Smooth muscle cell (in vitro differentiated cells): Measurements from ENCODE around the gene RPS15. TPM values are rescaled to one million over a fixed set of nuclear protein-coding genes. Genes with fewer than 3 reads are reported as not detected.

ENCODE experiments used
- DNase-seq: peaks from one replicate; lab custom pipeline; 2025; ENCODE audit not compliant: unreplicated experiment; lab: John Stamatoyannopoulos, UW
- H2AFZ ChIP-seq: fragments of 200-600 bp; sonication (generic); 2 replicates; pipeline ENCODE4 v1.6.0; 2016; ENCODE audit warnings: antibody characterized with exemption, low read depth, mild to moderate bottlenecking
- H3F3A ChIP-seq: fragments of 200-600 bp; sonication (generic); 2 replicates; pipeline ENCODE4 v1.6.0; 2017; ENCODE audit warnings: antibody characterized with exemption, low read depth
- H3K27ac ChIP-seq: fragments of 200-600 bp; sonication (generic); 2 replicates; pipeline ENCODE4 v1.5.1; 2016; ENCODE audit warnings: low read depth, mild to moderate bottlenecking
- H3K27me3 ChIP-seq: fragments of 200-600 bp; sonication (generic); 2 replicates; pipeline ENCODE4 v1.6.1; 2016; ENCODE audit warnings: low read depth, mild to moderate bottlenecking
- H3K36me3 ChIP-seq: fragments of 200-600 bp; sonication (generic); 2 replicates; pipeline ENCODE4 v1.5.1; 2016; ENCODE audit warnings: low read depth
- H3K4me1 ChIP-seq: fragments of 200-600 bp; sonication (generic); 2 replicates; pipeline ENCODE4 v1.5.1; 2016; ENCODE audit warnings: low read depth
- H3K4me2 ChIP-seq: fragments of 200-600 bp; sonication (generic); 2 replicates; pipeline ENCODE4 v1.6.0; 2016; ENCODE audit warnings: mild to moderate bottlenecking
- H3K4me3 ChIP-seq: fragments of 200-600 bp; sonication (generic); 2 replicates; pipeline ENCODE4 v1.5.1; 2016; ENCODE audit warnings: mild to moderate bottlenecking
- H3K79me2 ChIP-seq: fragments of 200-600 bp; sonication (generic); 2 replicates; pipeline ENCODE4 v1.6.0; 2016; ENCODE audit warnings: low read depth, mild to moderate bottlenecking
- H3K9ac ChIP-seq: fragments of 200-600 bp; sonication (generic); 2 replicates; pipeline ENCODE4 v1.6.0; 2016; ENCODE audit warnings: low read depth
- H3K9me3 ChIP-seq: fragments of 200-600 bp; sonication (generic); replicated peaks from 2 replicates; pipeline ENCODE4 v1.5.1; 2016; ENCODE audit warnings: low read depth
- H4K20me1 ChIP-seq: fragments of 200-600 bp; sonication (generic); 2 replicates; pipeline ENCODE4 v1.6.0; 2016; ENCODE audit warnings: low read depth
- CTCF ChIP-seq: fragments of 200-600 bp; sonication (generic); IDR thresholded peaks from 2 replicates; pipeline ENCODE4 v1.5.1; 2017; ENCODE audit warnings: borderline replicate concordance, mild to moderate bottlenecking, antibody characterized with exemption; ENCODE audit not compliant: insufficient read depth, poor library complexity, severe bottlenecking
- WGBS: methylation state at CpG from one replicate; pipeline ENCODE4 v1.1.7; 2016; ENCODE audit warnings: low lambda C conversion rate; 5-methylcytosine and 5-hydroxymethylcytosine counted together
- polyA plus RNA-seq: library from polyadenylated mRNA; unstranded; fragments of >200 nt; fragmentation: Nextera tagmentation; extraction: Ambion mirVana; gene quantifications from 2 replicates; pipeline ENCODE4 v1.2.1, GENCODE V29; 2016
- total RNA-seq: library from RNA; depleted of rRNA; stranded (reverse); fragments of >200 nt; gene quantifications from 2 replicates; pipeline ENCODE4 v1.2.3, GENCODE V29; 2014

The RPS15 gene
- total and polyA plus RNA-seq, 2 experiments from 2014 or later, result 1,180 to 2,744 TPM

- DNase-seq, result no peak
- Histone ChIP-seq H3K27me3 (peaks cover 84% of the 10 kb centered on the region), H3K4me3 (no peak overlapping the region), H3K4me2 (no peak overlapping the region), H3K27ac (no peak overlapping the region), H3K36me3 (no peaks in the 10 kb centered on the region), H2AFZ (no peak overlapping the region), H3F3A (no peaks in the 10 kb centered on the region), H4K20me1 (peaks cover 11% of the 10 kb centered on the region), H3K9ac (no peak overlapping the region), H3K4me1 (peaks cover 11% of the 10 kb centered on the region), H3K79me2 (no peaks in the 10 kb centered on the region), H3K9me3 (no peaks in the 10 kb centered on the region)
- no peak for TF ChIP-seq CTCF
- 85% methylated on average over 28 of the region's 30 CpGs for WGBS
Observed at GRCh38 chr19:1452802-1453524, 14.8 kb downstream of the RPS15 start.

DNA sequence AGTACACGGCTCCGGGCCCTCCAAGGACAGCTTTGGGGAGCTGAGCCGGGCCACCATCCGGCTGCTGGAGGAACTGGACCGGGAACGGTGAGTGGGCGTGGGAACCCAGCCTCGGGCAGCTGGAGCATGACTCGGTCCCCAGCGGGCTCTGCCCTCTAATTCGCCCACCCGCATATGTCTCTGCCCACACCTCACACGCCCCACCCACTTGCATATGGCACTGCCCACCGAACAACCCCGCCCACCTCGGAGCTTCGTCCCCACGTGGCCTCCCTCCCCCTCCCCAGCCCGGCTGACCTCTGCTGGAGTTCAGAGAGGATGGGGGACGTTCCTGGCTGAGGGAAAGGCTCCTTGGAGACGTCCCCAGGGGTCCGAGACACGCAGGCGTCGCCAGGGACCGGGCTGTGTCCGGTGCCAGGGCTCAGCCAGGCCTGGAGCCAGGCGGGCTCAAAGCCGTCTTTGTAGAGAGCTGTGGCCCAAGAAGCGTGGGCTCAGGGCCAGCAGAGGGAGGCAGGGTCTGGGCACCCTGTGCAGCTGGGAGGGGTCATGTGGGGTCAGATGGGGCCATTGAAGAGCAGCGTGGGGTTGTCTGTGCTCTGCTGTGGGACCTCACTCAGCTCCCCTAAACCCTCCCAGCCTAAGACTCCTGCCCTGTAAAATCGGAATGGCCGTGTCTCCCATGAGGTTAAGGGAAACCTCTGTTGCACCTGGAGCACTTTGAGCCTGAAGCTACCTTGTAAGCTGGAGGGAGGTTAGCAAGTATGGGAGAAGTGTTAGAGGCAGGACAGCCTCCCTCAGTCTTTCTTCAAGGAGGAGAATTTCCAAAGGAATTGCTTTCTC, 15.5 kb downstream of the RPS15 start:
- peaks cover 14% of the 10 kb centered on the region for H4K20me1 ChIP-seq
- no peak overlapping the region for H3K4me3 ChIP-seq
- no peaks in the 10 kb centered on the region for H3K79me2 ChIP-seq
- H3K9ac ChIP-seq, result no peak overlapping the region
- H3K4me2 ChIP-seq, result no peak overlapping the region
- DNase-seq, result no peak
- WGBS, result 61% methylated on average over 23 of the region's 33 CpGs
- H3K36me3 ChIP-seq, result no peaks in the 10 kb centered on the region
- H3K4me1 ChIP-seq, result peaks cover 11% of the 10 kb centered on the region
- peaks cover 79% of the 10 kb centered on the region for H3K27me3 ChIP-seq
- H3F3A ChIP-seq, result no peaks in the 10 kb centered on the region
- TF ChIP-seq CTCF, result no peak
- no peak overlapping the region for H3K27ac ChIP-seq
- H2AFZ ChIP-seq, result no peak overlapping the region
- no peaks in the 10 kb centered on the region for H3K9me3 ChIP-seq

DNA sequence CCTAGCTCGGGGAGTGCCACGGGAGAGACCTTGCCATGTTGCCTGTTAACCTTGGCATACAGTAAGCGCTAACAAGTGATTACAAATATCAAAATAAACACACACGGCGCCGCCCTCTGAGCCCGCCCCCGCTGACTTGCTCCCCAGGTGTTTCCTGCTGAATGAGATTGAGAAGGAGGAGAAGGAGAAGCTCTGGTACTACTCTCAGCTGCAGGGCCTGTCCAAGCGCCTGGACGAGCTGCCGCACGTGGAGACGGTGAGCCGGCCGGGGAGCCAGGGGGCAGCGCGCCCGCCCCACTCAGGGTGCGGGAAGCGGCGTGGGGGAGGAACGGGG, 16.8 kb downstream of the RPS15 start:
- DNase-seq, result no peak
- Histone ChIP-seq H2AFZ (no peak overlapping the region), H3K36me3 (no peaks in the 10 kb centered on the region), H3K4me3 (no peak overlapping the region), H3K9me3 (no peaks in the 10 kb centered on the region), H3K9ac (no peak overlapping the region), H4K20me1 (peaks cover 24% of the 10 kb centered on the region), H3K4me1 (peaks cover 11% of the 10 kb centered on the region), H3K27ac (no peak overlapping the region), H3K79me2 (no peaks in the 10 kb centered on the region), H3F3A (no peaks in the 10 kb centered on the region), H3K27me3 (peaks cover 67% of the 10 kb centered on the region), H3K4me2 (no peak overlapping the region)
- WGBS, result 28% methylated on average over 22 of the region's 22 CpGs
- TF ChIP-seq CTCF, result no peak
